OCI-LY7 (cell line): ENCODE results near the gene DPH1. TPM values are rescaled to one million over a fixed set of nuclear protein-coding genes. Genes with fewer than 3 reads are reported as not detected.

Source experiments
- BruUV-seq: library from RNA; stranded (reverse); fragments of 400-500 nt; replicated peaks from 2 replicates; lab custom pipeline; 2021; lab: Mats Ljungman, UMichigan
- CTCF ChIA-PET: fragments of 300-600 bp; sonication (Branson Sonifier 250); formaldehyde crosslinking; loops from one replicate; lab custom pipeline; 2022; ENCODE audit warnings: antibody characterized with exemption; ENCODE audit not compliant: unreplicated experiment; lab: Charles Lee
- POLR2A ChIA-PET: fragments of 300-600 bp; sonication (Branson Sonifier 250); formaldehyde crosslinking; loops from one replicate; lab custom pipeline; 2022; ENCODE audit warnings: antibody characterized with exemption; lab: Charles Lee
- DNase-seq: peaks from one replicate; pipeline ENCODE4 v3.0.0-alpha.2; 2015; ENCODE audit warnings: low spot score
- H2AFZ ChIP-seq: fragments of 200-600 bp; sonication (generic), shearing (Covaris generic); 2 replicates; pipeline ENCODE4 v1.6.1; 2014; ENCODE audit warnings: mild to moderate bottlenecking, antibody characterized with exemption, low read length, moderate library complexity
- H3K27ac ChIP-seq: fragments of 200-600 bp; sonication (generic); 2 replicates; pipeline ENCODE4 v1.5.1; 2014; ENCODE audit warnings: mixed run types, low read depth, mild to moderate bottlenecking, moderate library complexity, low read length, inconsistent platforms; ENCODE audit not compliant: poor library complexity, severe bottlenecking
- H3K36me3 ChIP-seq: fragments of 200-600 bp; sonication (generic); 2 replicates; pipeline ENCODE4 v1.6.1; 2014; ENCODE audit warnings: mild to moderate bottlenecking, antibody characterized with exemption, low read length, moderate library complexity, mixed read lengths; ENCODE audit not compliant: insufficient read depth
- H3K4me1 ChIP-seq: fragments of 200-600 bp; sonication (generic); 2 replicates; pipeline ENCODE4 v1.5.1; 2014; ENCODE audit warnings: mild to moderate bottlenecking, low read length; ENCODE audit not compliant: insufficient read depth, poor library complexity, severe bottlenecking
- H3K4me2 ChIP-seq: fragments of 200-600 bp; sonication (generic); 2 replicates; pipeline ENCODE4 v1.6.1; 2014; ENCODE audit warnings: mild to moderate bottlenecking, low read length
- H3K4me3 ChIP-seq: fragments of 200-600 bp; sonication (generic); 2 replicates; pipeline ENCODE4 v1.5.1; 2014; ENCODE audit warnings: mild to moderate bottlenecking, low read depth, low read length; ENCODE audit not compliant: poor library complexity, severe bottlenecking
- H3K79me2 ChIP-seq: fragments of 200-600 bp; sonication (generic); 2 replicates; pipeline ENCODE4 v1.6.1; 2016; ENCODE audit warnings: low read depth, mild to moderate bottlenecking, low read length, moderate library complexity, mixed read lengths; ENCODE audit not compliant: insufficient read depth
- H3K9me2 ChIP-seq: fragments of 200-600 bp; sonication (generic); 2 replicates; pipeline ENCODE4 v1.6.1; 2016; ENCODE audit warnings: mild to moderate bottlenecking, low read length, mixed read lengths; ENCODE audit not compliant: insufficient read depth
- H3K9me3 ChIP-seq: fragments of 200-600 bp; sonication (generic); 2 replicates; pipeline ENCODE4 v1.6.1; 2014; ENCODE audit warnings: mild to moderate bottlenecking, mixed run types, low read length, mixed read lengths
- H4K20me1 ChIP-seq: fragments of 200-600 bp; sonication (generic); 2 replicates; pipeline ENCODE4 v1.6.1; 2014; ENCODE audit warnings: mild to moderate bottlenecking, antibody characterized with exemption, low read length, moderate library complexity, mixed read lengths; ENCODE audit not compliant: insufficient read depth
- CTCF ChIP-seq: fragments of 200-600 bp; sonication (generic); conservative IDR thresholded peaks from 2 replicates; pipeline ENCODE4 v1.5.1; 2014; ENCODE audit warnings: mild to moderate bottlenecking, antibody characterized with exemption, low read length, moderate library complexity, mixed read lengths
- EZH2phosphoT487 ChIP-seq: fragments of 200-600 bp; sonication (generic); IDR thresholded peaks from 2 replicates; pipeline ENCODE4 v1.6.1; 2018; ENCODE audit warnings: low read depth, borderline replicate concordance, mild to moderate bottlenecking, mixed run types, antibody characterized with exemption, low read length, moderate library complexity, mixed read lengths
- intact Hi-C: fragments of 100-400 bp; cut with micrococcal nuclease; formaldehyde crosslinking; loops from one replicate; pipeline ENCODE4 v1.10.0; 2022; ENCODE audit not compliant: unreplicated experiment
- total RNA-seq, 2 experiments: library from RNA; depleted of rRNA in 1 of 2; stranded (reverse); fragments of >200 nt in 1 of 2; shearing (Covaris generic) in 1 of 2; gene quantifications; 2 replicates each; pipeline ENCODE4 v1.2.3, GENCODE V29; 2014 to 2022

DPH1 gene
- total RNA-seq, 2 experiments from 2014 or later, result 26.5 to 35.1 TPM

DNA sequence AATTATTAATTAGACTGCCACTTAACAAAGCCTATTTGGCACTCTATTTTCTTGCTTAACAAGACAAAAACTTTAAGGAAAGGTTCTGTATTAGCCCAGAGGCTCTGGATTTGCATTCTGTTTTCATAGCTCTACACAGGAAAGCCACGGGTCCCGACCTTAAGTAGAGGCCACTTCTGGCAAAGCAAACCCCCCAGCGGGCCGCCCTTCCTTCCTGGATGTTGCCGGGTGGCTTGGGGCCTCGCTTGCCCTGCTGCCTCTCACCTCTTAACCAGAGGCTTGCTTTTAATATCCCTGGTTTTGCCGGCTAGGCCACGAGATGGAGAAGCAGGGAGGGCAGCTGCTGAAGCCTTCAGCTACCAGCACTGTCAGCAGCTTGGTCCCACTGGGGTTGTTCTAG, 9.2 kb upstream of the DPH1 start:
- no peak overlapping the region for H2AFZ ChIP-seq
- intact Hi-C loops, result no loop called here
- no peaks in the 10 kb centered on the region for H3K79me2 ChIP-seq
- H3K9me2 ChIP-seq, result no peaks in the 10 kb centered on the region
- no peaks in the 10 kb centered on the region for H3K9me3 ChIP-seq
- CTCF ChIA-PET, result no interaction called here
- DNase-seq, result no peak
- no TSS peak for BruUV-seq
- no peak overlapping the region for H3K4me3 ChIP-seq
- peaks cover 9% of the 10 kb centered on the region for H3K4me1 ChIP-seq
- H3K36me3 ChIP-seq, result no peaks in the 10 kb centered on the region
- no peak overlapping the region for H3K27ac ChIP-seq
- no peak overlapping the region for H3K4me2 ChIP-seq
- POLR2A ChIA-PET, result no interaction called here
- no peaks in the 10 kb centered on the region for H4K20me1 ChIP-seq
- TF ChIP-seq EZH2phosphoT487 (no peak), CTCF (no peak)

DNA sequence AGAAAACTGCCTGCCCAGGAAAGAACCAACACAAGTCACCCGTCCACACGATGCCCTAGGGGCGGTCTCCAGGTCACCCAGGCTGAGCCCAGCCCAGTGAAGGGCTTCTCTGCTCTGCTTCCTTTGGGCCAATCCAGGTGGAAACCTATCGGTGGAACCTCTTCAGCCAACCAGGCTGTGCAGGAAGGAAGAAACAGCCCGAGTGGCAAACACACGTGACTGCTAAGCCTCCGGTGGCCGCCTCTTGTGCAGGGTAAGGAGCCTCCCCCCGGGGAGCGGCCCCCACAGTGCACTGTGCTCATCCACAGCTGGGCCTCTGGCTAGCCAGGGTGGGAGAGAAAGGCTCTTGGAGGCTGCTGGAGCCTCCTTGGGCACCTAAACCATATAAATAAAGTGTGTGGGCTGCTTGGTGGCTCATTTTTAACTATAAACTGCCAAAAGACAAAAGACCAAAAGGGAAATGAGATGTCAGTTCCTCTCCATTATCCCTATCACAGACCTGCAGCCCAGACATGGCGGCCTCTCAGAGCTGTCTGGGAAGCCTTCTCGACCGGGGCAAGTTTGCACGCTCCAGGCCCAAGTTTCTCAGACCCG, 7.2 kb upstream of the DPH1 start:
- no peak for TF ChIP-seq EZH2phosphoT487
- ChIA-PET CTCF (no interaction called here), POLR2A (no interaction called here)
- Histone ChIP-seq H3K4me2 (no peak overlapping the region), H3K36me3 (no peaks in the 10 kb centered on the region), H4K20me1 (no peaks in the 10 kb centered on the region), H3K79me2 (no peaks in the 10 kb centered on the region), H3K9me3 (no peaks in the 10 kb centered on the region), H3K4me3 (no peak overlapping the region), H3K4me1 (peaks cover 6% of the 10 kb centered on the region), H2AFZ (no peak overlapping the region), H3K27ac (no peak overlapping the region), H3K9me2 (no peaks in the 10 kb centered on the region)
- intact Hi-C loops, result no loop called here
- no TSS peak for BruUV-seq
- DNase-seq, result no peak

DNA sequence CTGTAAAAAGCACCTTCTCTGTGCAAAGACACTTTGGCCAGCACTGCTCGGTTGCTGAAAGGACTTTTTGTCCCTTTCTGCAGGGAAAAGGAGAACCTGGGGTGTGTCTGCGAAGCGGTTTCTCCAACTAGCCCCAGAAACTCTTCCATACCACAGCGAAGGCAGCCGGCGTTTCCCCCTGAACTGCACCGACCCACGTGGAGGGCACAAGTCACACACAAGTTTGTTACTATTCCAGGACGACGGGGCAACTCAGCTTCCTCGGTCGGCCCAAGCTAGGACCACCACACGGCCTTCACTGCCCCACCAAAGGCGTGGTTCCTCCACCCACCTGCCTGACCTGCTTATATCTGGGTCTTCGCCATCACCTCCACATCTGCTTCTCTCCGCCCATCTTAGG, 6.7 kb upstream of the DPH1 start:
- Histone ChIP-seq H3K36me3 (no peaks in the 10 kb centered on the region), H2AFZ (no peak overlapping the region), H3K4me1 (peaks cover 4% of the 10 kb centered on the region), H3K27ac (no peak overlapping the region), H4K20me1 (no peaks in the 10 kb centered on the region), H3K79me2 (no peaks in the 10 kb centered on the region), H3K9me2 (no peaks in the 10 kb centered on the region), H3K4me2 (no peak overlapping the region), H3K9me3 (no peaks in the 10 kb centered on the region), H3K4me3 (no peak overlapping the region)
- no peak for DNase-seq
- CTCF ChIA-PET, result no interaction called here
- POLR2A ChIA-PET, result no interaction called here
- intact Hi-C loops, result no loop called here
- no TSS peak for BruUV-seq
- TF ChIP-seq CTCF (no peak), EZH2phosphoT487 (no peak)
